OCI-LY3 (cell line): ENCODE results near the gene RND3.

ENCODE experiments used
- CTCF ChIP-seq: fragments of 200-600, 300-600 bp; sonication (generic); IDR thresholded peaks from 2 replicates; pipeline ENCODE4 v1.5.1; 2014; ENCODE audit warnings: antibody characterized with exemption, low read length, low read depth
- EZH2phosphoT487 ChIP-seq: fragments of 200-600 bp; shearing (Covaris generic); IDR thresholded peaks from 2 replicates; pipeline ENCODE4 v1.6.1; 2018; ENCODE audit warnings: antibody characterized with exemption, mixed run types, low read depth

GRCh38 chr2:150449856-150450255 lies 37.6 kb downstream of the RND3 start:
- TF ChIP-seq EZH2phosphoT487 (no peak), CTCF (no peak)
